ENCODE data around the gene TNKS2. TPM values are rescaled to one million over a fixed set of nuclear protein-coding genes. Genes with fewer than 3 reads are reported as not detected.

The TNKS2 gene
- total RNA-seq, 1 donor from 2014 or later, result 52.5 TPM

DNA sequence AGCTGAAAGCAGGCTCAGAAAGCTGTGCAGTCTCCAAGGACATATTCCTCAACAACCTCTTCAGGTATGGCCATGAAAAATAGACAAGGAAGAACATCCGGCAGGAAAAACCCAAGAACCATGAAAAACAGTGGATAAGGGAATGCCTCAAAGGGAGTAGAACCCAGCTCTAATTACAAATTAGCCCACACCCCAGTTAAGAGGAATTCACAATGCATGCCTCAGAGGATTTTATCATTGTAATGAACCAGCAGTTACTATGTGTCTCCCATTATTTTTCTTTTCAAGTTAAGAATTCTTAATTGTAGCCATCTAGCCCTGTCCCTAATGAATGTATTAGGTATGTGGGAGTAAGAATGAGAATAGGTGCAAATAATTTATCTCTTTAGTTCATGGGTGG, 19.7 kb upstream of the TNKS2 start:
- H3K27ac Mint-ChIP-seq (ENCODE audit: unreplicated experiment), result no peak overlapping the region
- no peaks in the 10 kb centered on the region for H3K9me3 Mint-ChIP-seq (ENCODE audit: unreplicated experiment)
- no peaks in the 10 kb centered on the region for H3K27me3 Mint-ChIP-seq (ENCODE audit: unreplicated experiment)
- no peak overlapping the region for H3K4me3 Mint-ChIP-seq (ENCODE audit: unreplicated experiment)
- TF ChIP-seq CTCF (IDR thresholded peaks at IDR 0.05; ENCODE audit: unreplicated experiment), result no peak
- H3K36me3 Mint-ChIP-seq (ENCODE audit: low read depth, unreplicated experiment), result no peaks in the 10 kb centered on the region
- DNase-seq (ENCODE audit: low spot score), result no peak
- H3K4me1 Mint-ChIP-seq (ENCODE audit: unreplicated experiment), result peaks cover 5% of the 10 kb centered on the region

DNA sequence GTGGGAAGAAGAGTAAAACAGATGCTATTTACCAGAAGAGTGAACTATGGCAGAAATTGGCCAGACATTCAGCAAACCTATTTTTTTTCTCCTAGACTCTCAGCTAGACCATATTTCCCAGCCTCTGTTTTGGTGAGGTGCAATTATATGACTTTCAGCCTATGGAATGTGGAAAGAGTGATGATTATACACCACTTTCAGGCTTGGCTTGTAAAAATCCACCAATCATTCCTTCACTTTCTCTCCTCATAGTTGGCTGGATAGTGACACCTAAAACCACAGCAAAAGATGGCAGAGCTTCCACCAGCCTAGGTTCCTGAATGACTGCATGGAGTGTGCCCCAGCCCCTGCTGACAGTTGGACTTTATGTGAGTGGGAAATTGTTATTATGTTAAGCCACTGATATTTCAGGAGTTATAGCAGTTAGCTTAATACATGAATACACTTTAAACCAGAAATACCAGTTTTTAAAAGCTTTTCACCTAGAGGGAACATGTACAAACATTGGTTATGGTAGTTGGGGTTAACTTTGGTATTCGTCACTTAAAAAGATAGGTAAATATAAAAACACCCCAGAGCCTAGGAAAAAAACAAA, 19.1 kb upstream of the TNKS2 start:
- DNase-seq (ENCODE audit: low spot score), result no peak
- Mint-ChIP-seq H3K4me3 (ENCODE audit: unreplicated experiment) (no peak overlapping the region), H3K36me3 (ENCODE audit: low read depth, unreplicated experiment) (no peaks in the 10 kb centered on the region), H3K9me3 (ENCODE audit: unreplicated experiment) (no peaks in the 10 kb centered on the region), H3K27me3 (ENCODE audit: unreplicated experiment) (no peaks in the 10 kb centered on the region), H3K27ac (ENCODE audit: unreplicated experiment) (no peak overlapping the region), H3K4me1 (ENCODE audit: unreplicated experiment) (peaks cover 5% of the 10 kb centered on the region)
- TF ChIP-seq CTCF (IDR thresholded peaks at IDR 0.05; ENCODE audit: unreplicated experiment), result no peak

DNA sequence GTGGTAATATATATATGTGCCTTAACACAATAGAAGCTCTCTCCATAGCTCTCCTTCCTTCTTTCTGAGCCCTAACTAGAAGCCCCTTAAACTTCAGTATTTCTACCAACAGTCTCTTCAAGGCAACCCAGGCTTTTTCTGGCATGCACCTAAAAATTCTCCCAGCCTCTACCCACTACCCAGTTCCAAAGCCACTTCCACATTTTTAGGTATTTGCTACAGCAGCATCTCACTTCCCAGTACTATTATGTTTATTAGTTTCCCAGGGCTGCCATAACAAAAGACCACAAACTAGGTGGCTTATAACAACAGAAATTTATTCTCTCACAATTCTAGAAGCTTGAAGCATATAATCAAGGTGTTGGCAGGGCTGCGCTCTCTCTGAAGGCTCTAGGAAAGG, 15.7 kb upstream of the TNKS2 start:
- Mint-ChIP-seq H3K4me1 (ENCODE audit: unreplicated experiment) (no peaks in the 10 kb centered on the region), H3K27me3 (ENCODE audit: unreplicated experiment) (no peaks in the 10 kb centered on the region), H3K4me3 (ENCODE audit: unreplicated experiment) (no peak overlapping the region), H3K27ac (ENCODE audit: unreplicated experiment) (no peak overlapping the region), H3K9me3 (ENCODE audit: unreplicated experiment) (no peaks in the 10 kb centered on the region), H3K36me3 (ENCODE audit: low read depth, unreplicated experiment) (no peaks in the 10 kb centered on the region)
- DNase-seq (ENCODE audit: low spot score), result no peak
- TF ChIP-seq CTCF (IDR thresholded peaks at IDR 0.05; ENCODE audit: unreplicated experiment), result no peak

DNA sequence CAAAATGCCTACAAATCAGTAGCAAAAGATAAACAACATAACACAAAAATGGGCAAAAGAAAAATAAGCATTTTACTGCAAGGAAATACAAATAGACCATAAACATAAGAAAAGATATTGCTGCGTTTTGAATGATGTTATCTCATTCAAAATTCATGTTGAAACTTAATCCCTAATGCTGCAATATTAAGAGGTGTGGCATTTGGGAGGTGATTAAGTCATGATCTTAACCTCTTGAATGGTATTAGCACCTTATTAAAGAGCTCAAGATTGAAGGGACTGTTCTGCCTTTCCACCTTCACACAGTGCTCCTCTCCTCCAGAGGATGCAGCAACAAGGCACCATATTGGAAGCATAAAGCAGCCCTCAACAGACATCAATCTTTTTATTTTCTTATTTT, 12.4 kb upstream of the TNKS2 start:
- Mint-ChIP-seq H3K4me1 (ENCODE audit: unreplicated experiment) (peaks cover 9% of the 10 kb centered on the region), H3K36me3 (ENCODE audit: low read depth, unreplicated experiment) (no peaks in the 10 kb centered on the region), H3K27ac (ENCODE audit: unreplicated experiment) (no peak overlapping the region), H3K4me3 (ENCODE audit: unreplicated experiment) (no peak overlapping the region), H3K27me3 (ENCODE audit: unreplicated experiment) (no peaks in the 10 kb centered on the region), H3K9me3 (ENCODE audit: unreplicated experiment) (no peaks in the 10 kb centered on the region)
- TF ChIP-seq CTCF (IDR thresholded peaks at IDR 0.05; ENCODE audit: unreplicated experiment), result no peak
- DNase-seq (ENCODE audit: low spot score), result no peak

- Mint-ChIP-seq H3K4me1 (ENCODE audit: unreplicated experiment) (peaks cover 9% of the 10 kb centered on the region), H3K27me3 (ENCODE audit: unreplicated experiment) (no peaks in the 10 kb centered on the region), H3K36me3 (ENCODE audit: low read depth, unreplicated experiment) (no peaks in the 10 kb centered on the region), H3K27ac (ENCODE audit: unreplicated experiment) (no peak overlapping the region), H3K4me3 (ENCODE audit: unreplicated experiment) (no peak overlapping the region), H3K9me3 (ENCODE audit: unreplicated experiment) (no peaks in the 10 kb centered on the region)
- TF ChIP-seq CTCF (IDR thresholded peaks at IDR 0.05; ENCODE audit: unreplicated experiment), result no peak
- DNase-seq (ENCODE audit: low spot score), result no peak
These were observed 11.0 kb upstream of the TNKS2 start for GRCh38 chr10:91787258-91787657.
